HG03378 (cell line): ENCODE results near the gene RGL2.
"Not testable (repeated sequence)": the region's sequence is repeated elsewhere in the genome, so short reads cannot be mapped to it uniquely, and the experiment has no call there.

Source experiments
- ATAC-seq: cut with Tn5 transposase; IDR thresholded peaks from one replicate; pipeline ENCODE4 v1.9.1; 2021; ENCODE audit warnings: mild to moderate bottlenecking, moderate library complexity; ENCODE audit not compliant: unreplicated experiment

RGL2 gene

GRCh38 chr6:33298773-33299236, at the start of gene RGL2:
RGL2 (minus strand) TSS chr6:33298942; CDS start chr6:33298610, 332 bp downstream.
- ATAC-seq: peak; percentile 15

GRCh38 chr6:33347816-33348215, 49.1 kb upstream of the RGL2 start:
- ATAC-seq: no peak

GRCh38 chr6:33346972-33347371, 48.2 kb upstream of the RGL2 start:
- ATAC-seq: not testable (repeated sequence)

DNA sequence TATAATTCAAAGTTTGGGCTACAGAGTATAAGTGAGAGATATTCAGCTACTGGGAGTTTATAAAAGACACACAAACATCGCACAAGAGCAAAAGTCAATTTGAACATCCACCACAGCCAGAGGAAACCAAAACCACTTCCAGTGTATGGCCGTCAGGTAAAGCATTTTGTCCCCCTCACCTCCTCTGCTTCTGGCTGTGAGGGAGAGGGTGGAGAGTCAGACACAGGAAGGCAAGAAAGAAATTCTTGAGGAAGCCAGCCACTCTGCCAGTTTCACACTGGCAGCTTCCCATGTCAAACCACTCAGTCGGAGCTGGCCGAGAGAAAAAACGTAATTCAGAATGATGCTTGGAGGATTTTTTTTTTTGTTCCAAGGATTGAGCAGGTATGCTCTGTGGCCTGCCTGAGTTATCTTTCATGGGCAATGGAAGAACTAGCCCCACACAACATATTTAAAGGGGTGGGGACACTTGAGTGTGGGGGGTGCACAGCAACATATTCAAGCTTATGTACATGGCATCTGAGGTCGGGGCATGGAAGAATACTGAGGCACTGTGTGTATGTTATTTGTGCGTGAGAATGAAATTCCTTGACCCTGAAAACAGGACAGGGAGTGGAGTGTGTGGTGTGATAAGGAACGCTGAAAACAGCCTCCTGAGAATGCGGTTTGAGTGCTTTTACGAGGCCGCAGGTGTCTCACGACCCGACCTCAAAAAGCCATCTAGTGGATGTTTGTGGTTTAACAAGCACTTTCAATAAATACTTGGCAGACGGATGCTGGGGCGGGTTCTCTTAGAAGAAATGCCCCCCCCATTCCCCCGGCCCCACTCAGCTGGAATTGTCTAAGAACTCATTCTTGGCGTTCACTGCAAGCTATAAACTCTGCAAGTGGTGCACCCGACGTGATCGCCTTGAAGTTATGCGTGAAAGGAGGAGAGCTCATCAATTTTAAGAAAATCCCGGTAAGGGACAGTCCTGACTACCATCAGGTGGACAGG, 46.3 kb upstream of the RGL2 start:
- no peak for ATAC-seq

DNA sequence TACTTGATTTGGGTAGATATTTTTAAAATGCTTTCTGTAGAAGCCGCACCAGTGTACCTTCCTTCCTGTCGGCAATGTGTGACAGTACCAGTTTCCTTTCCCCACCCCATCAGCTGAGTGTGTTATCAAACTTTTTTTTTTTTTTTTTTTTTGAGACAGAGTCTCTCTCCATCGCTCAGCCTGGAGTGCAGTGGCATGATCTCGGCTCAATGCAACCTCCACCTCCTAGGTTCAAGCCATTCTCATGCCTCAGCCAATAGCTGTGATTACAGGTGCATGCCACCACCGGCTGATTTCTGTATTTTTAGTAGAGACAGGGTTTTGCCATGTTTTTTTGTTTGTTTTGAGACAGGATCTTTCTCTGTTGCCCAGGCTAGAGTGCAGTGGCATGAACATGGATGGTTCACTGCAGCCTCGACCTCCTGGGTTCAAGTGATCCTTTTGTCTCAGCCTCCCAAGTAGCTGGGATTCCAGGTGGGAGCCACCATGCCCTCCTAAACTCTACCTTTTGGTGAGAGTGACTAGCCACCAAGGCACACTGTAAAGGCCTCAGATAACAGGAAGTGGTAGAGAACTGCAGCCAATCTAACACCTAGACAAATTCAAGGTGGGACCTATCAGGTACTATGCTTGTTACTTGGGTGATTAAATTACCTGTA, 45.3 kb upstream of the RGL2 start:
- peak; percentile 42 for ATAC-seq

DNA sequence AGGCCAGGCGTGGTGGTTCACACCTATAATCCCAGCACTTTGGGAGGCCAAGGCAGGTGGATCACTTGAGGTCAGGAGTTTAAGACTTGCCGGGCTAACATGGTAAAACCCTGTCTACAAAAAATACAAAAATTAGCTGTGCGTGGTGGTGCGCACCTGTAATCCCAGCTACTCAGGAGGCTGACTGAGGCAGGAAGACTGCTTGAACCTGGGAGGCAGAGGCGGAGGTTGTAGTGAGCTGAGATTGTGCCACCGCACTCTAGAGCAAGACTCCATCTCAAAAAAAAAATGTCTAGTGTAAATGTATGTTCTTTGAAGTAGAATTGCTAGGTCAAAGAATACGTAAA, 44.8 kb upstream of the RGL2 start:
- not testable (repeated sequence) for ATAC-seq

GRCh38 chr6:33339193-33339592, 40.5 kb upstream of the RGL2 start:
- no peak for ATAC-seq

DNA sequence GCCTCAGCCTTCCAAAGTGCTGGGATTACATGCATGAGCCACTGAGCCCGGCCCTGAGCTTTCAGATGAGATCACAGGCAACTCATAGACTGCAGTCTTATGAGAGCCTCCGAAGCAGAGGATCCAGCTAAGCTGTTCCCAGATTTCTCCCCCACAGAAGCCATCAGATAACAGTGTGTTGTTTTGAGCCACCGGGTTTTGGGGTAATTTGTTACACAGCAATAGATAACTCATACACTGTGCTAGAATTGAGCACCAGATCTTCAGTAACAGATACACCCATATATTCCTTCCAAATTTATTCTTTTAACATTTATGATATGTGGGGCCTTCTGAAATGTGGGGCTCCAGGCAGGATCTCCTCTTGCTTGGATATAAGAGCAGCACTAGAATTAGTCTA, 37.8 kb upstream of the RGL2 start:
- ATAC-seq: no peak

DNA sequence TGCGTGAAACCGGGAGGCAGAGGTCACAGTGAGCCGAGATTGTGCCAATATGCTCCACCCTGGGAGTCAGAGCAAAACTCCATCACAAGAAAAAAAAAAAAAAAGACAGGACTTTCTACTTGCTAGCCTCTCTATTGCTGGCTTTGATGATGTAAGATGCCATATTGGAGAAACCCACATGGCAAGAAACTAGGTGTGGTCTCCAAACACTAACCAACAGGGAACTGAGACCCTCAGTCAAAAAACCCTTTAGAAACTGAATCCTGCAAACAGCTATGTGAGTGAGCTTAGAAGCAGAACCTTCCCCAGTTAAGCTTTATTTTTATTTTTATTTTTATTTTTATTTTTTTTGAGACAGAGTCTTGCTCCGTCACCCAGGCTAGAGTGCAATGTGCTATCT, 37.2 kb upstream of the RGL2 start:
- ATAC-seq: no peak

- no peak for ATAC-seq
Observed at GRCh38 chr6:33333666-33334065, 34.9 kb upstream of the RGL2 start.

- ATAC-seq: no peak
Observed at GRCh38 chr6:33330736-33331135, 32.0 kb upstream of the RGL2 start.

- ATAC-seq: no peak
Observed at GRCh38 chr6:33329058-33329457, 30.3 kb upstream of the RGL2 start.

DNA sequence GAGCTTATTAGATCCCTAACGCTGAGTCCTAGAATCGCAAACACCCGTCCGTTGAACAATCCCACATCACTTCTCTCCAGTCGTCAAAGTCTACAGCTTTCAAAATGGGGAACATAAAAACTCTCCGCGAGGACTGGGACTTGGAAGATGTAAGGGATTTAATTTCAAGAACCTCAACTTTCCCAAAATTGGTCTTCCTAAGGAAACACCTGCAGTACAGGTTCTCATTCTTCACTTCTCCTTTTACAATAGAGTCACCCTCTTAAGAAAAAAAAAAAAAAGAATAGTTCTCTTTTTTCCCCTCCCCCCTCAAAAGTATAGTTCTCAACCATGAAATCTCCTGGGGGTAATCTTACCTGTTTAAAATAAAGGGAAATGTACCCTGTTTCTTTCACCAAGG, 25.4 kb upstream of the RGL2 start:
- ATAC-seq: no peak

DNA sequence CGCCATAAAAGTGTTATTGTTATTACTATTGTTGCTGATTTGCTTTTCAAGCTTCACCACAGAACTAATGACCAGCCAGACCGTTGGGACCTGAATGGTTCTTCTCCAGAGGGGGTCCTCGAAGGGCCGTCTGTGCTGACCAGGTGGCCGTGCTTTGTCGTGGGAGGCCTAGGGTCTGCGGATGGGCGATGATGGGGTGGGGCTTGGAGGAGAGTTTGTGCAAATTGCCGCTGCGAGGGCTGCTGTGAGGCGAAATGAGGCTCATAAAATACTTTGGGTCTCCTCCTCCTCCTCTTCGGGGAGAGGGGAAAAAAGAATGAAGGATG, 24.8 kb upstream of the RGL2 start:
- ATAC-seq: no peak

- ATAC-seq: no peak
Observed at GRCh38 chr6:33321227-33321626, 22.5 kb upstream of the RGL2 start.

GRCh38 chr6:33320315-33321181, 21.8 kb upstream of the RGL2 start:
- no peak for ATAC-seq

- ATAC-seq: no peak
Observed at GRCh38 chr6:33319939-33320314, 21.2 kb upstream of the RGL2 start.

- no peak for ATAC-seq
Observed at GRCh38 chr6:33318426-33319073, 19.8 kb upstream of the RGL2 start.

- ATAC-seq: peak; percentile 43
Observed at GRCh38 chr6:33317669-33318425, 19.1 kb upstream of the RGL2 start, which contains the start of gene ZBTB22. ZBTB22 (minus strand) TSS chr6:33317744; CDS start chr6:33316916, 828 bp downstream.

DNA sequence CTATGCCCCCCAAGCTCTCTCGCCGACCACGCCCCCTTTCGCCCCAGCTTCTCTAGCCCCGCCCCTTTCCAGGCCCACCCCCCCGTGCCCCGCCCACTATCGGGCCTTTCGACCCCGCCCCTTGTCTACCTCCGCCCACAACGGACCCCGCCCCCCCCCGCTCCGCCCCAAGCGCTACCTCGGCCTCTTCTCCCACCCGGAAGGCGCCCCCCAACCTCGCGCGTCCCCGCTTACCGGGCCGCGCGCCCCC, 18.6 kb upstream of the RGL2 start:
- no peak for ATAC-seq
